Stomach smooth muscle (tissue), 2 donors: ENCODE data around the gene PRDM10.

ENCODE experiments used
- H3K27ac ChIP-seq: one replicate; pipeline ENCODE4 v1.7.0; 2013; ENCODE audit warnings: mild to moderate bottlenecking, low read length, inconsistent platforms
- H3K27me3 ChIP-seq, 2 donors: one replicate each; pipeline ENCODE4 v1.7.0; 2013; ENCODE audit warnings: low read length in 2 of 2; ENCODE audit not compliant: insufficient read depth in 2 of 2, control insufficient read depth in 1 of 2
- H3K36me3 ChIP-seq, 2 donors: one replicate each; pipeline ENCODE4 v1.7.0; 2013; ENCODE audit warnings: low read length in 2 of 2; ENCODE audit not compliant: control insufficient read depth in 2 of 2, insufficient read depth in 2 of 2
- H3K4me1 ChIP-seq: one replicate; pipeline ENCODE4 v1.7.0; 2013; ENCODE audit warnings: low read length; ENCODE audit not compliant: control insufficient read depth, insufficient read depth
- H3K4me3 ChIP-seq, 2 donors: one replicate each; pipeline ENCODE4 v1.7.0; 2013; ENCODE audit warnings: low read length in 2 of 2
- H3K9ac ChIP-seq, 2 donors: one replicate each; pipeline ENCODE4 v1.7.0; 2013; ENCODE audit warnings: low read length in 2 of 2, mild to moderate bottlenecking in 1 of 2
- H3K9me3 ChIP-seq, 2 donors: one replicate each; pipeline ENCODE4 v1.7.0; 2013; ENCODE audit warnings: low read length in 2 of 2; ENCODE audit not compliant: control insufficient read depth in 2 of 2
- donor health status: healthy.
- donor health status: Pancreatic carcinoma.

PRDM10 gene

DNA sequence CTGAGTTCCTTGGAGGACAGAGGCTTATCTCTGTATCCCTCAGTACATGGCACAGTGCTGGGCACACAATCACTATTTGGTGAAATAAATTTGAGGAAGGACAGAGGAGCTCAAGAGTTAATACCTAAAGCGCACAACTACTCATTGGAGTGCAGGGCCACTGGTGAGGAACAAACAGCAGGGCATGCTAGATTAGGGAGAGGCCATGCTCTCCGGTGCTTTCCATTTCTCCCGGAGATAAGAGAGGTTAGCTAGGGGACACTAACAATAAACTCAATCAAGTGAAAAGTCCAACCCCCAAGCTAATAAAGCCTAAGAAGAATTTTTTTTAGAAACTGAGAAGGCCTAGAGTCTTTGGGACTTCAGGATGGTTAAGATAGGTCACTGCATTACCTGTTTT is 136.3 kb downstream of the PRDM10 start:
- no peaks in the 10 kb centered on the region for H3K9me3 ChIP-seq
- H3K4me3 ChIP-seq = no peak overlapping the region
- H3K36me3 ChIP-seq = peaks cover 41 to 62% of the 10 kb centered on the region in 2 donors
- H3K27me3 ChIP-seq = no peaks in the 10 kb centered on the region
- H3K27ac ChIP-seq = no peak overlapping the region
- H3K4me1 ChIP-seq = peaks cover 3% of the 10 kb centered on the region
- H3K9ac ChIP-seq = no peak overlapping the region

DNA sequence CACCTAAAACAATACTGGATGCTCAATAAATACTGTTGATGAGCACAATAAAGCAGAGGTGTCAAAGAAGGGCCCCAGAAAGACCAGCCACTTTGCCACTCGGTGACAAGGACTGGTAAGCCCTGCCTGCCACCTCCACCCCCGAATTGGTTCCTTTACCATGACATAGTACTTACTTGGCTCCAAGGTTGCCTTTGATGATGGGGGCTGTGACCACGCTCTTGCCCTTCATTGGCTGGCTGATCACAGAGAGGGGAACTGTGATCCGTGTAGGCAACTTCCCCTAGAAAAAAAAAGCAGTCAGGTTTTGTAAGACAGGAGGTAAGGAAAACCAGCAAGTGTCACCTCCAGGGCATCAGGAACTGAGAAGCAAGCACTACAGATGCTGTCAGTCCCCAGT is 136.9 kb downstream of the PRDM10 start:
- no peak overlapping the region for H3K4me3 ChIP-seq
- H3K27me3 ChIP-seq = no peaks in the 10 kb centered on the region
- no peak overlapping the region for H3K9ac ChIP-seq
- no peak overlapping the region for H3K27ac ChIP-seq
- H3K36me3 ChIP-seq = peaks cover 39 to 59% of the 10 kb centered on the region in 2 donors
- peaks cover 3% of the 10 kb centered on the region for H3K4me1 ChIP-seq
- no peaks in the 10 kb centered on the region for H3K9me3 ChIP-seq

DNA sequence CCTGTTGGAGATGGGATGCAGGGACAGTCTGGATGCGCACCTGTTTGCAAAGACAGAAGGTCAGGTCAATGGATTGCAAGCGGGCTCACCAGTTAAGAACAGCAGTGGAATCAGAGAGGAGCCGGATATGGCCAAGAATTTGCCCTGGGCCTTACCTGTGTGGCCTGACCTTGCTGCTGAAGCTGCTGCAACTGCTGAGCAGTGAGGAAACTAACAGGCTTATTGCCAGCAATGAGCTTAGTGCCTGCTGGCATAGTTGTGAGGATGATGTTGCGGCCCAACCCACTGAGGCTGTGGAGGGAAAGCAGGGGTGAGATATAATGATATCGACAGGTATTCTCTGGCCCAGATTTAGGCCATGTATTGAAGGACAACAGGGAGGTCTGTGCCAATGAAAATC is 137.8 kb downstream of the PRDM10 start:
- Histone ChIP-seq H3K9ac (no peak overlapping the region), H3K36me3 (peaks cover 36 to 55% of the 10 kb centered on the region in 2 donors), H3K27ac (no peak overlapping the region), H3K4me3 (no peak overlapping the region), H3K4me1 (peaks cover 3% of the 10 kb centered on the region), H3K27me3 (no peaks in the 10 kb centered on the region), H3K9me3 (no peaks in the 10 kb centered on the region)

DNA sequence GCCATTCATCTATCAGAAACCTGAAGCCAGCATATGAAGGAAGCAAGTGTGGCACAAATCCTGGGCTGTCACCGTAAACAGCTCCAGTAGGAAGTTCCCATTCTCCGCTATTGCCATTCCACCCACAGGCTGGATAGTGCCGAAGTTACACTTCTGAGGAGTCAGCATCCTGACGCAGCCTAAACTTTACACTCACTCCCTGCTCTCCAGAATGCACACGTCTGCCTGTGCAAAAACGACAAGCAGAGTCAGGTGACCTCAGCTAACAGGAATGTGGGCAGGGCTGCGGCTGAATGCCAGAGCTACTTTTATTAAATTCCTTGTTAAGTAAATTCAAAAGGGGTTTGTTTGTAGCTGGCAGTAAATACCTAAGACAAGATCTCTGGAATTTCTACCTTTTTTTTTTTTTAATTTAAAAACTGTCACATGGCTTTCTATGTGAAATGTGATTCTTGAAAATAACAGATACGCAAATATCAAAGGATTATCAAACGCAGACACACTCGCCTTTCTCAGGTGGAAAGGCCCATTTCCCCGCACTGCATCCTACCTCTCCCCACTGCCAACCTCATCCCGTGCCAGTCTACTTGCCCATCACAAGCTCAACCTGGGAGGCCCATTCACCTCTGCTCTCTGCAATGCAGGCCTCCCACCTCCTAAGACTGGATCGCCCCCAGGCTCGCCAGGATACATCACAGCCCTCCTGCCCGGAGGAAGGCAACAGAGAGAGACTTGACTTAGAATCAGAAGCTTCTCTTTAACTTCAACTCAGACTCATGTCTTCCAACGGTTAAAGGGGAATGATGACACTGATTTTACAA is 140.7 kb downstream of the PRDM10 start:
- H3K9ac ChIP-seq = no peak overlapping the region
- H3K36me3 ChIP-seq = peaks cover 30 to 40% of the 10 kb centered on the region in 2 donors

DNA sequence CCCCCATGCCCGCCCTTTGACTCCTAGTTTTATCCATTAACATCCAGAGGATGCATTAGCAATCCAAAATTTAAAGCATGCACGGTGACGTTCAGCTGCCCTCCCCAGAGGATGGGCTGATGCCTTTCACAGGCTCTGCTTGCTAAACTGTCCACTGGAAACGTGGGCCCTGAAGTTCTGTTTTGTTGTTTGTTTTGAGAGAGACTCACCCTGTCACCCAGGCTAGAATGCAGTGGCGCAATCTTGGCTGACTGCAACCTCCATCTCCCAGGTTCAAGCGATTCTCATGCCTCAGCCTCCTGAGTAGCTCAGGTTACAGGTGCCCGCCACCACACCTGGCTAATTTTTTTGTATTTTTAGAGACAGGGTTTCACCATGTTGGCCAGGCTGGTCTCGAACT is 146.6 kb downstream of the PRDM10 start:
- peaks cover 4% of the 10 kb centered on the region in 2 donors for H3K36me3 ChIP-seq
- no peak overlapping the region for H3K4me3 ChIP-seq
- no peak overlapping the region for H3K9ac ChIP-seq
- H3K27ac ChIP-seq = no peak overlapping the region
- H3K9me3 ChIP-seq = no peaks in the 10 kb centered on the region
- H3K4me1 ChIP-seq = no peaks in the 10 kb centered on the region
- H3K27me3 ChIP-seq = no peaks in the 10 kb centered on the region

More for the DNA sequence above, 140.7 kb downstream of the PRDM10 start:
- H3K4me1 ChIP-seq = peaks cover 3% of the 10 kb centered on the region
- no peaks in the 10 kb centered on the region for H3K9me3 ChIP-seq
- H3K4me3 ChIP-seq = no peak overlapping the region
- peak overlapping the region; percentile 11 for H3K27ac ChIP-seq
- H3K27me3 ChIP-seq = no peaks in the 10 kb centered on the region

DNA sequence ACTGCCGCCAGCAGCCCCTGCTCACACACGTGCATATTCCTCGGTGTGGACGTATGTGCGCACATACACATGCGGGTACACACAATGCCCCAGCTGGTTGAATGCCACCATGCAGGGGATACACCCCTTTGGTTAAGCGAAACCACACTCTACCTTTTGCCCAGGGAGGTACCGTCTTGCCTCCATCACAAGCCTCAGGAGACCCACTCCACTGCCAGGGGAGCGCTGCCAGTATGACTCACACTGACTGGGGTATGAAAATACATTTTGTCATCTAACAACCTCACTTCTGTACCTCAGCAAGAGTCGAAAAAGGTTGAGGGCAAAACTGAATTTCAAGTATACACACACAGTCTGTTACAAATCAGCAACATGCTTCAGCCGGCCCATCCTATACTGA is 147.5 kb downstream of the PRDM10 start:
- Histone ChIP-seq H3K9ac (no peak overlapping the region), H3K4me1 (no peaks in the 10 kb centered on the region), H3K36me3 (peaks cover 2 to 4% of the 10 kb centered on the region in 2 donors), H3K27me3 (no peaks in the 10 kb centered on the region), H3K9me3 (no peaks in the 10 kb centered on the region), H3K27ac (no peak overlapping the region), H3K4me3 (no peak overlapping the region)

DNA sequence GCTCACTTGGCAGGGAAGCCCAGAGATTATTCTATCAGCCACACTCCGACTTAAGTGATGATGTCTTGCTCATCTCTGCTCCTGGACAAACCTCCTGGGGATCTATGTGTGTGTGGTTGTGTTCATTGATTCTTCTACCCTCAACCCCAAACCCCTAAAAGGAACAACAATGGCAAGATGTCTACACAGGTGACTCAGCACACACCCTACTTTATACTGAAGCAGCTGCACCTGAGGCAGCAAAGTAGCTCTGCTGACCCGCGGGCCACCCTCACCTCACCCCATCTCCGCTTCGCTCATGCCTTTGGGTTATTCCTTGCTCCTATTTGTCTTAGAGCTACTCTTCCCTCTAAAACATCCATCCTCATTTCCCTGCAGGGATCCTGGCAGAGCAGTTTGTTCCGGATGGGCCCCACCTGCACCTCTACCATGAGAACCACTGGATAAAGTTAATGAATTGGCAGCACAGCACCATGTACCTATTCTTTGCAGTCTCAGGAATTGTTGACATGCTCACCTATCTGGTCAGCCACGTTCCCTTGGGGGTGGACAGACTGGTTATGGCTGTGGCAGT is 148.3 kb downstream of the PRDM10 start:
- no peaks in the 10 kb centered on the region for H3K4me1 ChIP-seq
- H3K4me3 ChIP-seq = no peak overlapping the region
- H3K27ac ChIP-seq = no peak overlapping the region
- H3K9ac ChIP-seq = no peak overlapping the region
- no peaks in the 10 kb centered on the region for H3K27me3 ChIP-seq
- peaks cover 0 to 4% of the 10 kb centered on the region in 2 donors for H3K36me3 ChIP-seq
- no peaks in the 10 kb centered on the region for H3K9me3 ChIP-seq

DNA sequence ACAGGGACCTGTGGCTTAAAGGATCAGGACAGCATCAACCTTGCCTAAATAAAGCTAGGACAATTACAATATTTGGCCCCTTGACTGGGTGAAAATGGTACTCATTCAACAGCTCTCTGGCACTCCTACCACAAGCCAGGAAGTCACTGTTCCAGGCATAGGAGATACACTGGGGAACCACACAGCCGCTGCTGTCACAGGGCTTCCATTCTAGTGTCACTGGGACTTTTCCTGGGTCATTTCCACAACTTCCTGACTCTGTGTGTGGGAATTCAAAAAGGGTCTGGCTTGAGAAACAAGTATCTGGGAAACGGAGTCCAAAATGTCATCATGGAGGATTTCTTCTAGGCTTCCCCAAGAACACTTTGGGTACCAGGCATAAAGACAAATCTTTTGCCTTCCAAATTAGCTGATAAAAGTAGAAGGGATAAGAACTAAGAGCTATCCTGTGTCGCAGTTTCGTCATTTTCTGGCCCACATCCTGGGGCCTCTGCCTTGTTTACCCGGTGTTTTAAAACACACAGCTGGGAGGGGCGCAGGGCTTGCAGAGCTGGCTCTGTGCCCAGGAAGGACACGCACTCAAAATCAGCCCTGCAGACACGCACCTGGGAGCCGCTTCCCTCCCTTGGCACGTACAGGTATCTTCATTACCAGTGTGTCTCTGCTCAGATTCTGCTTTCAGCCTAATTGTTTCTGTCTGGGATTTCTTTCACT is 149.0 kb downstream of the PRDM10 start:
- no peak overlapping the region for H3K9ac ChIP-seq

DNA sequence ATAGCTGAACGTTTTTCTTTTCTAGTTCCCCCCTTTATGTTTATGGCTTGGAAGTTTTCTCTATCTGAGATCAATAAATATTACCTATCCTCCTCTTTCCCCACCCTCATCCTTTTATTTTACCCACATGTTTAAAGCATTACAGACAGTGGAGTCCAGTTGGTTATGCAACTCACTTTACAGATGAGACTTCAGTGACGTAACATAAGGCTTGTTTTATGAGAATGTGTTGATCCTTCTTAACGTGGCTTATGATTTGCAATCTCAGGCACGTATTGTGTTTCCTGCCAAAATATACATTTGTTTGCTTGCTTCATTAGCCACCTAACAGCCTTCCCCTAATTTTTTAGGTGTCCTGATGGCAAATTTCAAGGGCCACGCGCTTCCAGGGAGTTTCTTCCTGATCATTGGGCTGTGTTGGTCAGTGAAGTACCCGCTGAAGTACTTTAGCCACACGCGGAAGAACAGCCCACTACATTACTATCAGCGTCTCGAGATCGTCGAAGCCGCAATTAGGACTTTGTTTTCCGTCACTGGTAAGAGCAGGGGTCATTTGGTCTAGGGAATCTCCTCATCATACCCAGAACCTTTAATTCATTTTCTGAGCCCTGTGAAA is 150.4 kb downstream of the PRDM10 start:
- Histone ChIP-seq H3K4me3 (no peak overlapping the region), H3K4me1 (no peaks in the 10 kb centered on the region), H3K36me3 (no peaks in the 10 kb centered on the region), H3K27ac (no peak overlapping the region), H3K9ac (no peak overlapping the region), H3K27me3 (no peaks in the 10 kb centered on the region), H3K9me3 (no peaks in the 10 kb centered on the region)

More for the DNA sequence above, 149.0 kb downstream of the PRDM10 start:
- H3K36me3 ChIP-seq = peaks cover 0 to 2% of the 10 kb centered on the region in 2 donors
- no peak overlapping the region for H3K27ac ChIP-seq
- no peaks in the 10 kb centered on the region for H3K4me1 ChIP-seq
- no peak overlapping the region for H3K4me3 ChIP-seq
- H3K27me3 ChIP-seq = no peaks in the 10 kb centered on the region
- H3K9me3 ChIP-seq = no peaks in the 10 kb centered on the region
